ENCODE measurements around the gene OPN1MW.
"Not testable (repeated sequence)": the region's sequence is repeated elsewhere in the genome, so short reads cannot be mapped to it uniquely, and the experiment has no call there.

DNA sequence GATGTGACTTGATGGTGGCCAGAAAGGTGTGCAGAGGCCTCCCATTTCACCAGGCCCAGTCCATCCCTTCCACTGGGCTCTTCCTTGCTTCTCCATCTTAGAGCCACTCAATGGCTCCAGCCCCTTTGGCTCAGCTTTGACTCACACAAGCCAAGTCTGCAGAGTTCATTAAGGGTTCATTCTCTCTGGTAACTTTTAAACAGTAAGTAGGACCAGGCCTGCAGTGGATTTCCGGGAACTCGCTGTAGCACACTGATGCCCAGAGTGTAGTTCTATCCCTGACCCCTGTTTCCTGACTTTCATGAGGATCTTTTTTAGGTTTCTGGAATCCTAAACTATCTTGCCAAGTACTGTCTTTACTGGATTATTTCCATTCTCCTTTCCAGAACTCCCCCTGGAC lies 11.9 kb downstream of the OPN1MW start:
- TF ChIP-seq CTCF, POLR2A (IDR thresholded peaks at IDR 0.05): not testable (repeated sequence)

Measured in thyroid gland (tissue), 4 donors.